ENCODE measurements around the gene LIME1. TPM values are rescaled to one million over a fixed set of nuclear protein-coding genes. Genes with fewer than 3 reads are reported as not detected.

Gene LIME1
- total and polyA plus RNA-seq, 2 of the 4 experiments (the other 2 are of a cell fraction): 0.36 to 7.8 TPM

DNA sequence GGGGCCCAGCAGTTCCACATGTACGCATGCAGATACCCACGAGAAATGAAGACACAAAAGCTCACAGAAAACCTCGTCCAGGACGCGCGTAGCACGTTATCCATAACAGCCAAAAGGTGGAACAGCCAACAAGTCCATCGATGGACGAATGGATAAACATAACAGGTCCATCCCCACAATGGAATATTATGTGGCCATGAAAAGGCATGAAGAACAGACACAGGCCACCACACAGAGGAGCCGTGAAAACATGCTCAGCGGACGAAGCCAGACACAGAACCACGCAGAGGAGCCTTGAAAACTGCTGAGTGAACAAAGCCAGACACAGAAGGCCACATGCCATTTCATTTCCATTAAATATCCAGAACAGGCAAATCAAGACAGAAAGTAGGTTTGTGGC lies 41.1 kb downstream of the LIME1 start:
- H4K8ac ChIP-seq (ENCODE audit: low read depth in 2 of 2, low read length in 2 of 2): no peak overlapping the region
- H3K27ac ChIP-seq (ENCODE audit: insufficient read depth, low read length): no peak overlapping the region
- no peak overlapping the region for H2BK5ac ChIP-seq (ENCODE audit: low read depth, low read length, poor library complexity, severe bottlenecking)
- no peak overlapping the region for H2BK15ac ChIP-seq (ENCODE audit: low read depth, low read length)
- H2BK120ac ChIP-seq (ENCODE audit: low read depth, low read length): no peak overlapping the region
- H4K5ac ChIP-seq (ENCODE audit: low read depth, low read length): no peak overlapping the region
- H2AK5ac ChIP-seq (ENCODE audit: low read depth, low read length): no peak overlapping the region
- peaks cover 8% of the 10 kb centered on the region for H3K4me1 ChIP-seq (ENCODE audit: control insufficient read depth, insufficient read depth, low read length)
- ChIA-PET CTCF (no interaction called here), POLR2A (ENCODE audit: unreplicated experiment) (no interaction called here)
- no peak overlapping the region for H2AK9ac ChIP-seq (replicated peaks; ENCODE audit: low read depth, low read length, poor library complexity)
- no peak overlapping the region for H3K9ac ChIP-seq (ENCODE audit: low read depth, low read length)
- H3K9me3 ChIP-seq (ENCODE audit: control insufficient read depth, insufficient read depth, low read length): no peaks in the 10 kb centered on the region
- in situ Hi-C loops (cut with MboI; ENCODE audit: low sequenced_read_pairs) (no loop called here), intact Hi-C loops (cut with micrococcal nuclease) (loop anchor here (5.0 kb wide), 1 partner anchor 195 kb away; no protein-coding TSS in a partner anchor), dilution Hi-C loops (cut with HindIII; ENCODE audit: low sequenced_read_pairs, unreplicated experiment) (no loop called here)
- no peak overlapping the region for H2AFZ ChIP-seq (replicated peaks; ENCODE audit: low read length, poor library complexity)
- BruUV-seq (replicated peaks): no TSS peak
- no peak overlapping the region for H2BK20ac ChIP-seq (ENCODE audit: low read depth, low read length)
- peaks cover 11 to 57% of the 10 kb centered on the region in 2 experiments for H3K79me1 ChIP-seq (ENCODE audit: low read depth in 1 of 2, low read length in 2 of 2)
- no peak overlapping the region for H3K23ac ChIP-seq (ENCODE audit: low read depth, low read length)
- WGBS, 2 experiments (ENCODE audit: extremely low coverage in 2 of 2, insufficient read length in 1 of 2): 100% methylated on average over 5 of the region's 13 CpGs; no CpG with 5 or more reads in 1 of the 2 experiments
- no peak overlapping the region for H3K4me3 ChIP-seq (ENCODE audit: insufficient read depth, low read depth, low read length)
- TF ChIP-seq, protein P1, sequence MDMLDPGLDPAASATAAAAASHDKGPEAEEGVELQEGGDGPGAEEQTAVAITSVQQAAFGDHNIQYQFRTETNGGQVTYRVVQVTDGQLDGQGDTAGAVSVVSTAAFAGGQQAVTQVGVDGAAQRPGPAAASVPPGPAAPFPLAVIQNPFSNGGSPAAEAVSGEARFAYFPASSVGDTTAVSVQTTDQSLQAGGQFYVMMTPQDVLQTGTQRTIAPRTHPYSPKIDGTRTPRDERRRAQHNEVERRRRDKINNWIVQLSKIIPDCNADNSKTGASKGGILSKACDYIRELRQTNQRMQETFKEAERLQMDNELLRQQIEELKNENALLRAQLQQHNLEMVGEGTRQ (IDR thresholded peaks at IDR 0.05; ENCODE audit: low read depth, low read length): no peak
- TF ChIP-seq MAZ (IDR thresholded peaks at IDR 0.05; ENCODE audit: borderline replicate concordance, low read depth, low read length): no peak
- TF ChIP-seq RCOR1 (IDR thresholded peaks at IDR 0.05; ENCODE audit: insufficient replicate concordance, low read length): no peak
- TF ChIP-seq CEBPB (IDR thresholded peaks at IDR 0.05; ENCODE audit: low read depth, low read length): no peak
- no peak for TF ChIP-seq POLR2A (IDR thresholded peaks at IDR 0.05; ENCODE audit: low read depth, low read length)
- no peak overlapping the region for H4K91ac ChIP-seq (ENCODE audit: insufficient read depth, low read depth, low read length)
- no peak overlapping the region for H3K56ac ChIP-seq (ENCODE audit: extremely low read depth, insufficient read depth, low read length)
- no peak overlapping the region for H3K4me2 ChIP-seq (ENCODE audit: low read depth, low read length)
- H4K20me1 ChIP-seq (ENCODE audit: insufficient read depth, low read length): peaks cover 25% of the 10 kb centered on the region
- DNase-seq (no peak), ATAC-seq (ENCODE audit: low read depth) (no peak)
- H3K27me3 ChIP-seq (ENCODE audit: control insufficient read depth, insufficient read depth, low read length): no peaks in the 10 kb centered on the region
- no peak overlapping the region for H3K4ac ChIP-seq (ENCODE audit: low read depth, low read length)
- H3K18ac ChIP-seq (ENCODE audit: low read depth, low read length): no peak overlapping the region
- no peaks in the 10 kb centered on the region; the same call in 1 of the 2 replicates for H3K36me3 ChIP-seq (ENCODE audit: control insufficient read depth, insufficient read depth, low read length)
- H3K14ac ChIP-seq (replicated peaks; ENCODE audit: low read depth, low read length): no peak overlapping the region
- H3K9me1 ChIP-seq (ENCODE audit: insufficient read depth, low read length): no peaks in the 10 kb centered on the region; the same call in 1 of the 2 replicates

All from IMR-90 (cell line).